RKO (cell line): ENCODE measurements around the gene EIPR1.

ENCODE experiments used
- DNase-seq: peaks from one replicate; pipeline ENCODE4 v3.0.0-alpha.2; 2016; ENCODE audit warnings: low spot score

The EIPR1 gene

GRCh38 chr2:3303583-3304406 is 73.8 kb downstream of the EIPR1 start:
- DNase-seq = peak; percentile 82

DNA sequence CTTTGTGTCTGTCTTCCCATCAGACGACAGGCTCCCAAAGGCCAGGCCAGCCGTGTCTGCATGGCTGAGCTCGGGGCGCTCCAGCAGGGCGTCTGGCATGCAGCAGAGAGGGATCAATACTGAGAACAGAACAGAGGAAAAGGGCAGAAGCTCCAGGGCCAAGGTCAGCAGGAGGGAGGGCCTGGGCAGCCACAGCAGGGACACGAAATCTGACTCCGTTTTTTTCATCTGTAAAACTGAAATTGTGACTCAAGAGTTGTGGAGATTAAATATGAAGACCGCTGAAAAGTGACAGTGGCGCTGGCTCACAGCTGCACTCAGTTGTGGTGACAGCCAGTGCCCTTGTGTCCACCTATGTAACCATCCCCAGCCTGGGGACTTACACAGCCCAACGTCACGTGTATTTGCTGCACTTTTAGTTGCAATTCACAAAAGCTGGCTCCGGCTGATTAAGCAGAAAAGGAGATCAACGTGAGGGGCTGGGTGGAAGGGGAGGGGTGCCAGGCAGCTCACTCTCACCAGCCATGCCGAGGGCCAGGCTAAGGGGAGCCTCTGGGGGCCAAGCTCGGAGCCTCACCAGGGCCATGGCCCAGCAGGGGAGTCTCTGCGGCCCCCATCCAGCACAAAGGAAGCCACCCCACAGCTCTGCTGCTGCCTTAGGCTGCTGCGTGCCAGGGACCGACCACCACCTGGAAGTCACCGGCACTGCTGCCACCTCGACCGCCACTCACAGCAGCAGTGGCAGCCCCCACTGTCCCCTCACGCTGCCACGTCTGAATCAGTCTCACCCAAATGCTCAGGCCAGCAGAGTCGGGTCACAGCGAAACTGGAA is 74.7 kb downstream of the EIPR1 start:
- no peak for DNase-seq

- no peak for DNase-seq
These were observed 75.2 kb downstream of the EIPR1 start for GRCh38 chr2:3302421-3302750.

GRCh38 chr2:3301001-3301400 is 76.6 kb downstream of the EIPR1 start:
- DNase-seq = no peak

DNA sequence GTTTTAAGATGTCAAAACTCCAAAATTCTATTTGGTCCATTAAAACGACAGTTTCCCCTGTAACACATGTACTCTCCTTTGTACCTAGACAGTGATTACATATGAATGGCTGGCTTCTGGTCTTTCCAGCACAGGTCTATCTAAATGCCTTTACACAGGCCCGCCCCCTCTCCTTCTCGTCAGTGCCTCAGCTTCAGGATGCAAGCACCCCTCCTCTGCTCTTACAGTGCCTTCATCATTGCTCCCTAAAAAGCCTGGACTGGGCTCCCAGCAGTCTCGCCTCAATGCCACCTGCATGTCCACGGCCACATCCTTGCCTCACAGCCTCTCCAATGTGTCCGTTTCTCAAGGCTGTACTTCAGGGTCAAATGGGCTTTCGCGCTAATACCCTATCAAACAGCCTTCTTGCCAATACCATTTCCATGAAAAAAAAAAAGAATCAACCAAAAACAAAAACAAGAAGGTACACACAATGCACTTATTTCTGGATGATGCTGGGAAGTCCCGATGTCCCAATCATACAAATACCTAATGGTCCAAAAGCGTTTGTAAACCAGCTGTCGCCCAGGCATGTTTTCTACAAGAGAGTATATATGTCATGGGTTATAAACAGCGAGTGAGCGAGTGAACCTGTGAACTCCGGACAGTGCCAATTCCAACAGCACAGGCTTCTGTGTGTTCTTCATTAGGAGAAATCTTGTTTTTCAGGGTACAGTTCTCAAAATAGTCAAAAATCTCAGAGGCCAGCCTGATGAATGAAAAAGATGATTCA is 77.2 kb downstream of the EIPR1 start:
- no peak for DNase-seq

GRCh38 chr2:3299703-3300102 is 77.9 kb downstream of the EIPR1 start:
- DNase-seq = no peak

GRCh38 chr2:3299130-3299529 is 78.5 kb downstream of the EIPR1 start:
- DNase-seq = no peak

DNA sequence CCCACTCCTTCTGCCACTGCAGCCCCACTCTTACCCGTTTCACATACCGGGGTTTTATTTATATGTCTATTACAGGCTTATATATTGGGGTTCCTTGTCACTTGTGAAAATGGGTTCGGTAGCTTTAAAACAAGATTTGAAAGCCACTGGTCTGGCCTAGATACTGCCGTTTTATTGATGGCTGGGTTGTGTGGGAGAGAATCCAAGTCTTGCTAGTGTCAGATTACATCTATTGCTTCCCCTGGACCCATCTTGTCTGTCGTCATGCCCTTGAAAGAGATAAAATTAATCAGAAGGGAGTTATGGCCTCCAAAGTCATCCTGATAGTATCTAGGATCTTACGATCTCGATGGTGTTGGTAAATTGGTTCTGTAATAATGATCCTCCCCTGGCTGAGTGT is 79.4 kb downstream of the EIPR1 start:
- no peak for DNase-seq

DNA sequence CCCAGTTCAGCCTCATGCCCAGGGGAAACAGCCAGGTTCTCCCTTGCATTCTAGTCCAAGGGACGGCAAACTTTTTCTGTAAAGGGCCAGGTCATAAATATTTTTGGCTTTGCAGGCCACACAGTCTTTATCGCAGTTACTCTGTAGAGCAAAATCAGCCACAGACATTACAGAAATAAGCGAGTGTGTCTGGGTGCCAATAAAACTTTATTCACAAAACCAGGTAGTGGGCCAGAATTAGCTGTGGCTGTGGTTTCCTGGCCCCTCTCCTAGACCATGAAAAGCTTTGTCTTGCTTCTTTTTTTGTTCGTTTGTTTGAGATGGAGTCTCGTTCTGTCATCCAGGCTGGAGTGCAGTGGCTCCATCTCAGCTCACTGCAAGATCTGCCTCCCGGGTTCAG is 80.1 kb downstream of the EIPR1 start:
- DNase-seq = no peak

DNA sequence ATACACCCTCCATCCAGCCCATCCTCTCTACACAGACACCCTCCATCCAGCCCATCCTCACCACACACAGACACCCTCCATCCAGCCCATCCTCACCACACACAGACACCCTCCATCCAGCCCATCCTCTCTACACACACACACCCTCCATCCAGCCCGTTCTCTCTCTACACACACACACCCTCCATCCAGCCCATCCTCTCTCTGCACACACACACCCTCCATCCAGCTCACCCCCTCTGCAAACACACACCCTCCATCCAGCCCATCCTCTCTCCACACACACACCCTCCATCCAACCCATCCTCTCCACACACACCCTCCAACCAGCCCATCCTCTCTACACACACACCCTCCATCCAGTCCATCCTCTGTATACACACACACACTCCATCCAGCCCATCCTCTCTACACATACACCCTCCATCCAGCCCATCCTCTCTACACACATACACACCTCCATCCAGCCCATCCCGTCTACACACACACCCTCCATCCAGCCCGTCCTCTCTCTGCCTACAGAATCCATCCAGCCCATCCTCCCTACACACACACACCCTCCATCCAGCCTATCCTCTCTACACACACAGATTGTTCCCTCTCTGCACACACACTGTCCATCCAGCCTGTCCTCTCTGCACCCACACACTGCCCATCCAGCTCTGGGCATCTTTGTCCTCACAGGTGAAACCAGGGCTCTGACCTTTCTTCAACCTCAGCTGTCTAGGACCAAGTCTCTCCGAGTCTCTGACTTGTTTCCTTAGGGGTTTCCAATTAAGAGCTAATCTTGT is 81.2 kb downstream of the EIPR1 start:
- DNase-seq = no peak

DNA sequence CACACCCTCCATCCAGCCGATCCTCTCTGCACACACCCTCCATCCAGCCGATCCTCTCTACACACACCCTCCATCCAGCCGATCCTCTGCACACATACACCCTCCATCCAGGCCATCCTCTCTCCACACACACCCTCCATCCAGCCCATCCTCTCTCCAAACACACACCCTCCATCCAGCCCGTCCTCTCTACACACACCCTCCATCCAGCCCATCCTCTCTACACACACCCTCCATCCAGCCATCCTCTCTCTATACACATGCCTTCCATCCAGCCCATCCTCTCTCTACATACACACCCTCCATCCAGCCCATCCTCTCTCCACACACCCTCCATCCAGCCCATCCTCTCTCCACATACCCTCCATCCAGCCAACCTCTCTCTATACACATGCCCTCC is 83.1 kb downstream of the EIPR1 start:
- no peak for DNase-seq

DNA sequence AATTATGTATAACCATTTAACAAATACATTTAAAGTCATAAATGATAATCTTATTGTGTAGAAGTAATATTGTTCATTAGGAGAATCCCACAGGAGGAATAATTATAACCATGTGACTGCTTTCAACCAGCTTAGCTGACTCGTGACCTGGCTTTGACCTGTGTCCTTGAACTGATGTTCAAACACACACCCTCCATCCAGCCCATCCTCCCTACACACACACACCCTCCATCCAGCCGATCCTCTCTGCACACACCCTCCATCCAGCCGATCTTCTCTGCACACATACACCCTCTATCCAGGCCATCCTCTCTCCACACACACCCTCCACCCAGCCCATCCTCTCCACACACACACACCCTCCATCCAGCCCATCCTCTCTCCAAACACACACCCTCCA is 83.5 kb downstream of the EIPR1 start:
- DNase-seq = no peak

- no peak for DNase-seq
These were observed 84.4 kb downstream of the EIPR1 start for GRCh38 chr2:3293221-3293620.

- no peak for DNase-seq
These were observed 85.2 kb downstream of the EIPR1 start for GRCh38 chr2:3292416-3292815.

DNA sequence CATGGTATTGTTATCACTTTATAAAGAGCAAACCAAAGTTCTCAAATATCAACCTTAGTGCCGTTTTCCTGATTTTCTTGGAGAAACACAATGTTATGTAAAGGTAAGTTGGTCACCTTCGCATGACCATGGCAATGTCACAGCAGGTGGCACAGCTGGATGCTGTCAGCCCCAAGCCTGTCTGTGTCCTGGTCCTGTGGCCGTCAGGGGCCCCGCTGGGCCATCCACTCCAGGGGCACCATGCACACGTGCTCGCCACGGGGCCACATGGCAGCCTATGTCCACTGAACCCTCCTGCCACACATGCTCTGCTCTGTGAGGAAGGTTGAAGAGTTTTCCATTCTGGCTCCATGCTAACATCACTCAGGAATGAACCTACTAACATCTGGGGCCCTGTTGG is 85.9 kb downstream of the EIPR1 start:
- no peak for DNase-seq

DNA sequence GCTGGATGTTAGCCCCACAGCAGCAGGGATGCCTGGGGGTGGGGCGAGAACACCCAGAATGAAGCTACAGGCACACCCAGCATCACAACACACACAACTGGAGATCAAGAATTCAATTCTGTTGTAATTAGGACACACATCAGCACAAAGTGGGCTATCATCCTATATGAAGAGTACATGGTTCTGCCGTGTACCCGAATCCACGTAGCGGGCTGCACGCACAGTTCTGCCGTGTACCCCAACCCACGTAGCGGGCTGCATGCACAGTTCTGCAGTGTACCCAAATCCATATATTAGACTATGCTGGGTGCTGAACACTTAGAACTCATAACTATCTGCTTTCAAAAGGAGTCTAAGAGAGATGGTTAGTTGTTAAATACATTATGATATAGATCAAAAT is 86.5 kb downstream of the EIPR1 start:
- DNase-seq = no peak

- no peak for DNase-seq
These were observed 87.0 kb downstream of the EIPR1 start for GRCh38 chr2:3290655-3291054.

GRCh38 chr2:3289971-3290370 is 87.6 kb downstream of the EIPR1 start:
- no peak for DNase-seq

DNA sequence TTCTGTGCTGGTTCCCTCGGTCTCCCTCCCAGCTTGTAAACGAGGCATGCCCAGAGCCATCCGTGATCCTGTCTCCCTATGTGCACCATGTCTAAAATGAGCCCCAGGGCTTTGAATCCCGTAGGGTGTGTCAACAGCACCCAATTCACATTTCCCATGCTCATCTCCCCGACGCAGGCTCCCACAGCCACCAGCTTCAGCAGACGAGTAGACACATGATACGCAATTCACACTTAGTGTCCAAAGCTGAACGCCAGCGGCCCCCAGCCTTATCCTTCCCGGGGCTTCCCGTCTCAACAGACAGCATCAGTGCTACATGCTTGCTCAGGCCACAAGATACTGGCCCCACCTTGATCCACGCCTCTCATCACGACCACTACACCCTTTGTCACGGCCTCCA is 88.1 kb downstream of the EIPR1 start:
- no peak for DNase-seq

DNA sequence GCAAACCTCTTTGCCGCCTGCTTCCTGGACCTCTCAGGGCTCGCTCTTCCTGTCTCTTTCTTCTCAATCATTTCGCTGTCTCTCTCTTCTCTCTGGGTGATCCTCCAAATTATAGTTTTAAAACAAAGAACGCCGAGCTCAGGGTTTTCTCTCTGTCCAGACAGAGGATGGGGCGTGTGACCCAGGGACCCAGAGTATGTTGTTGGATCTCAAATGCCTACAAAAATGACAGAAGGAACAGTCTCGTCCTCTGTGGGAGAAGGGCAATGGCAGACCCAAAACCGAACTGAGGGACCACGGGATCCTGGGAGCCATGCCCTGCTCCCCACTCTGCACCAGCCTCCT is 88.5 kb downstream of the EIPR1 start:
- DNase-seq = no peak

DNA sequence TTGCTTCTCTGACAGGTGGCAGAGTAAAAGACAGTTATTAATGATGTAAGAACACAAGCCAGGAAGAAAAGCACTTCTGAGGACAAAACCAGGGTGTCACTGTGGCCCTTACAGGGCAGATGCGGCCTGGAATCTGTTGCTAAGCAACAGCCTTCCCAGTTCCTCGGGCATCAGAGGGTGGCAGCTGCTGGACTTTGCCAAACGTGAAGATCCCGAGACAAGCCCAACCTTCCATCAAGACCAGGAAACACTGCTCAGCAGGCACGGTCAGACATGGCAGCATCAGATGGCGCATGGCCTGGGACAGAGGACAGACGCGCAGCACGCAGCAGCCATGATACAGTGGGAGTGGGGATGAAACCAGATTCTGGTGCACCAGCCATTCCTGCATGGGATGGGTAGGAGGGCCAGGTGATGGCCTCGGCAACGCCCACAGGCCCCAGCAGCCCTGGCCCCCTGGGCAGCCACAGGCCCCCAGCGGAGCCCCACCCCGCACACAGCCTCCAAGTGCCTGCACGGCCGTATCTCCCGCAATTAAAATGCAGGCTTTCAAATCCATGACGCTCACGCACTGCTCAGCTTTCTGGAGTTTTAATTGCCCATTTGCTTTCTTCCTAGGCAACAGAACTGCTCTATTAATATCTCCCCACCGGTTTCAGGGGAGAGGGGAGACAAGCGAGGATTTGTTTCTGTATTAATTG is 89.0 kb downstream of the EIPR1 start:
- no peak for DNase-seq

DNA sequence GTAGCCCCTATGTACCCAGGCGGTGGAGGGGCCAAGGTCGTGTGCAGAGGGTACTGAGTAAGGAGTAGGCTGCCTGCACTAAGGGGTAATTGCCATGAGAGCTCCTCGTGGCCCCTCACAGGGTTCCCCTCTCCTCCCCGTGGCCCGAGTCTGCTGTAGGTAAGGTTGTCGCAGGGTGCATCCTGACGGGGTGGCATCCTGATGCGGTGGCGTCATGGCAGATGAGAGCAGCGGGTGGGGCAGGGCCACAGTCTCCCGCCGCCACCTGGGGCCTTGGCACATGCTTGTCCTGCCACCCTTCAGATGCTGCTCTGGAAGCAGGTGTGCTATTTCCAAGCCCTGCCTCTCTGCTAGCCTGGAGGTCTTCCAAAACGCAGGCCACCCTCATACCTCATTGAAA is 89.7 kb downstream of the EIPR1 start:
- DNase-seq = no peak
